Iris pigment epithelial cell (primary cell): ENCODE measurements around the gene AURKA.
"Not testable (repeated sequence)": the region's sequence is repeated elsewhere in the genome, so short reads cannot be mapped to it uniquely, and the experiment has no call there.

Experiments
- DNase-seq: peaks from one replicate; pipeline ENCODE4 v3.0.0-alpha.2; 2011; ENCODE audit warnings: low read depth

The AURKA gene

DNA sequence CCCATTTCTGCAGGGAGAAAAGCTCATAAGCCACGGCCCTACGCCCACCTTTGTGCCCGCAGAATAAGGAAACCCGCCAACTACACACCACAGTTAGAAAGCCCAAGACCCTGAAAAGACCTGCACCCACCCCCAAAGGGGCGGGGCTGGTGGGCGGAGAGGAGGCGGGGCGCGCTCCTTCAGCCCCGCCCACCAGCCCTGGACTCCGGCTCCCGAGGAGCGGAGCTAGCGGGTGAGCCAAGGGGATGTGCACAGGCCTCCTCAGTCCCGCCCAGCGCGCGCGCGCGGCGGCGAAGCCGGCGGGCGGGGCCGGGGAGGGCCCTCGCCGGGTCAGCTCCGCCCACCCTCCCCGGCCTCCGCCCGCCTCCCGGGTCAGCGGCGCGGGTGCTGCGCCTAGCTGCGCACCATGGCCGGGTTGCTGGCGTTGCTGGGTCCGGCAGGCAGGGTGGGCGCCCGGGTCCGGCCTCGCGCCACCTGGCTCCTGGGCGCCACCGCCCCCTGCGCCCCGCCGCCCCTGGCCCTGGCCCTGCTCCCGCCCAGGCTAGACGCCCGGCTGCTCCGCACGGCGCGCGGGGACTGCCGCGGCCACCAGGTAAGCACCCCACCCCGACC, 33.3 kb downstream of the AURKA start, which contains the start of gene FAM210B:
FAM210B (plus strand) TSS at position 375 of the 612 bp plus-strand sequence; CDS start at position 407, 32 bp downstream.
- peak; percentile 89 for DNase-seq

DNA sequence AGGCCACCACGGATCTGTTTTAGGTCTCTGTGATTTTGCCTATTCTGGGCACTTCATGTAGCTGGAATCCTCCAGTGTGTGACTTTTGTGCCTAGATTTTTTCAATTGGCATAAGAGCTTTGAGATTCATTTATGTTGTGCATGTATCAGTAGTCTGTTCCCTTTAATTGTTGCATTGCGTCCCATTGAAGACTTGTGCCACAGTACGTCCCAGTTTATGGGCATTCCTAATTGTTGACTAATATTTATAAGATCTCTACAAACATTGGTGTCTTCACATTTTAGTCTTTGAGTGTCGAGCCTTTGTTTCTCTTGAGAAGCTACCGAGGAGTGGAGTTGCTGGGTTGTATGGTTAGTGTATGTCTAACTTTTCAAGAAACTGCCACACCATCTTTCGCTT, 33.9 kb downstream of the AURKA start:
- DNase-seq = no peak

DNA sequence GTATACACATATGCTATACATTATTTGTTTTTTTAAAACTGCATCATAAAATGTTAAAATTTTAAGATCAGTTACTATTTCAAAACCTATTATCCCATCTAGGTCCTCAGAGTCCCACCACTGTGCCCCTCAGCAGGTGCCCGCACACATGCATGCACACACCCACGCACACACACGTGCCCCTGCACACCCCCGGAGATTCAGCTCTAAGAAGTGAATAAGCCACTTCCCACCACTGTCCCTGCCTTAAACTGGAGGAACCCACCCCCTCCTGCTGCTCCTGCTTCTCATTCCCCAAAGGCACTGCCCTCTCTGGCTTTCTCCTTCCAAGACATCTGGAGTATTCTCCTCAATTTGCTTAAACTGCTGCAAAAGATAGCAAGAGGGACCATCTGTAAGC, 38.7 kb downstream of the AURKA start:
- no peak for DNase-seq

- no peak for DNase-seq
Observed at GRCh38 chr20:56352345-56353055, 39.5 kb downstream of the AURKA start.

DNA sequence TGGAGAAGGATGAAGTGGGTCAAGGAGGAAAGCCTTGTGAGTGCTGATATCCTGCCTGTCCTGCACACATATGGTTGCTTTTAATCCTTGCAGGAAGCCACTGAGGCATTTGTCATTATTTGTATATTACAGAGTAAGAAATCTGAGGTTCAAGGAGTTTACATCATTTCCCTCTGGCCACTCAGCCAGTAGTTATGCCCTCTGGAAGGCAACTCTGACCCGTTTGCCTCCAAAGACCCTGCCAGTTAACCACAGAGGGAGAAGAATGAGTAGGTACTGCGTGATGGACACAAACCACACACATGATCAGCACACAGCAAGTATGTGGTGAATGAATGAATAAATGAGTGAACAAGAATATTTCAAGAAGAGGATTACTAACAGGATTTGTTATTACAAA, 41.2 kb downstream of the AURKA start:
- DNase-seq = no peak

- DNase-seq = peak; percentile 39
Observed at GRCh38 chr20:56348746-56349145, 43.3 kb downstream of the AURKA start.

DNA sequence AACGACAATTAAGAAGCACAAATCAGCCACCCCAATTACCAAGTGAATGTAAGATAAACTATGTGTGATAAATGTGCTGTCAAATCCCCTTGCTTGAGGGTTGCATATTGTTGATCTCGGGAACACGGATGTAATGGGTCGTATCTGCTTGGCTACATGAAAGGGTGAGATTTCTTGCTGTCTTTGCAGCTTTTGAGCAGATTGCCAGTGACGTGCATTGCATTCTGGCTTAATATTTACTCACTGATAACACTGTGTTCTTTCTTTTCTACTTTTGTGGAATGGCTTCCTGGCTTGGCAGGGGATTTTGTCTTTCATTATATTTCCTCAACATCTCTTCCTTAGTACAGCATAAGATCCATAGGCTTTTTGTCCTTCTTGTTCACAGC, 43.7 kb downstream of the AURKA start:
- DNase-seq = peak; percentile 9

GRCh38 chr20:56347628-56348304, 44.2 kb downstream of the AURKA start:
- DNase-seq = no peak

GRCh38 chr20:56345911-56346310, 46.1 kb downstream of the AURKA start:
- DNase-seq = no peak

DNA sequence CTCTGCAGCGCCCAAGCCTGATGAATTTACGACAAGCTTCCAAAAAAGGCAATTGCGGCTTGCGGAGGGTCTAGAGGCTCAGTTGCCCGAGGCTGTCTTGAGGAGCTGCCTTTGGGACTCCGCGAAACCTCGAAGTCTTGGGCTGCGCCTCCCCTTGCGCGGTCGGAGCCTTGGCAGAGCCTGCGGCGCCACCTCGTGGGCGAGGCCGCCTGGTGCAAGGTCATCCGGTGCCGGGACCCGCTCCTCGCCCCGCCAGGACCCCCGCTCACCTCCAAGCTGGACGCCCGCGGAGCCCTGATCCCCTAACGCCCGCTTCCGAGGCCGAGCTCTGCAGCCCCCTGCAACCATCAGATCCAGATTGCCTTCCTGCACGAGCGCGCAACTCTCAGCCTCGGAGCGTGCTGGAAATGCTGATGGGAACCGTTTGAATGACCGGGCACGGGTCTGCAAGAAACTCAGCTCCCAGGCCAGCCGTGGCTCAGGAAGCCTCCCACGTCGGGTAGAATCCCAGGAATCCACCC, 48.1 kb downstream of the AURKA start:
- DNase-seq = peak; percentile 57

DNA sequence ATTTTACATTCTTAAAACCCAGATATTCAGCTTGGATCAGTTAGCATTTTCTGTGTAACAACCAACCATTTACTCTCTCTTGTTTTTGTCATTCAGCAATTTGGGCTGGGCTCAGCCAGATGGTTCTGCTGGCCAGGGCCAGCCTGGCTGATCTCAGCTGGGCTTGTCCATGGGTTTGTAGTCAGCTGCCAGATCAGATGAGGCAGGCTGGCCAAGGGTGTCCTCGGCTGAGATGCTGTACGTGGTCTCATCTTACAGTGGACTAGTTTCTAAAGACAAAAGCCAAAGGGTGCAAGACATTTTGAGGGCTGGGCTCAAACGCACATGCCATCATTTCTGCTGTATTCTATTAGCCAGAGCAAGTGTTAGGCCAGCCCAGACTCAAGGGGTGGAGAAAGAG, 49.2 kb downstream of the AURKA start:
- no peak for DNase-seq

DNA sequence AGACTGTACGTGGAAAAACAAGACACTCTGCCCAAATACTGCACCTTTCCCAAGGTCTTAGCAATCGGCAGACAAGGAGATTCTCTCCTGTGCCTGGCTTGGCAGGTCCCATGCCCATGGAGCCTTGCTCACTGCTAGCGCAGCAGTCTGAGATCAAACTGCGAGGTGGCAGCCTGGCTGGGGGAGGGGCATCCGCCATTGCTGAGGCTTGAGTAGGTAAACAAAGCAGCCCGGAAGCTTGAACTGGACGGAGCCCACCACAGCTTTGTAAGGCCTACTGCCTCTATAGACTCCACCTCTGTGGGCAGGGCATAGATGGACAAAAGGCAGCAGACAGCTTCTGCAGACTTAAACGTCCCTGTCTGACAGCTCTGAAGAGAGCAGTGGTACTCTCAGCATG, 55.3 kb downstream of the AURKA start:
- not testable (repeated sequence) for DNase-seq

DNA sequence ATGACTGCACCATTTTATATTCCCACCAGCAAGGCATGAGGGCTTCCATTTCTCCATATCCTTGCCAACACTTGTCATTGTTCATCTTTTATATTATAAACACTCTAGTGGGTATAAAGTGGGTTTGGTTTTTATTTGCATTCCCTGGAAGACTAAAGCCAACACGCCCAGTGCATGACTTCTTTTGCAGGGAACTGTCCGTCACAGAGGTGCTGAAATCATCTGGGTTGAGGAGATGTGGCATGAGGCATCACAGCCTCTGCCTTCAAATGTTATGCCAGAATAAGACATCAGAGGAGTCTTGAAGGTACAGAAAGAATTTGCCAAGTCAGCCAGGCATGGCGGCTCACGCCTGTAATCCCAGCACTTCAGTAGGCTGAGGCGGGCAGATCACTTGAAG, 63.2 kb downstream of the AURKA start:
- DNase-seq = peak; percentile 9

DNA sequence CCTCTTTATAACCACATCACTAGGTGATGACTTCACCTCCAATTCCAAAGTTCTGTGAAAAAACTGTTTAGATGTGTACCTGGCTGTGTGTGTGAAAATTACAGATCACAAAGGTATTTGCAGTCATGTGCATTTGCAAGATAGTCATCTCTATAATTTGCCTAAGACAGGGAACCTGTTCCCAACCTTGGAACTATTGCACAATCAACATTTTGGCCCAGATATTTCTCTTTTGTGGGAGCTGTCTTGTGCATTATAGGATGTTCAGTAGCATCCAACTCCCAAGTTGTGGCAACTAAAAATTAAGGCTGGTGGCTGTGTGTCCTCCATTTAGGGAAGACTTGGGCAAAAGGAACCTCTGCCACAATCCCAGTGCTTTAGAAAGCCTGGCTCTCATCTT, 67.2 kb downstream of the AURKA start:
- DNase-seq = no peak

- DNase-seq = no peak
Observed at GRCh38 chr20:56323656-56324055, 68.4 kb downstream of the AURKA start.

DNA sequence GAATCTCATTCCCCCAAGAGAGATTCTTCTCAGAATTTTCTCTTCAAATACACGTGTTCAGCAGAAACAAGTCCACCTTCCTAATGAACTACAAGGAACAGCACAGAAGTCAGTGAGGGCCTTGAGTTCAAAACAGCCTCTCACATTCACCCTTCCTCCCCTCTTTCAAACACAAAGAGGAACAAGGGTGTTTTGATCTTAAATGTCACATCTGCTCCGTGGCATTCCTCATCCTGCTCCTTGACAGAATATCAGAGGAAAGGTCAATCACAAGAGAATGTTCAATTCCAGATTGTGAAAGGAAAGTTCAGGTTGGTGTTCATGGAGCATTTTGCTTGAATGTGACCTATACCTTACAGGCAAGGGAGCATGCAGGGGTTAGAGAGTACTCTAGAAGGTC, 68.8 kb downstream of the AURKA start:
- no peak for DNase-seq

GRCh38 chr20:56322681-56323080, 69.3 kb downstream of the AURKA start:
- no peak for DNase-seq
